Mammary microvascular endothelial cell (primary cell): ENCODE measurements around the gene FIZ1. TPM values are rescaled to one million over a fixed set of nuclear protein-coding genes. Genes with fewer than 3 reads are reported as not detected.

Experiments used
- total RNA-seq: library from RNA; depleted of rRNA; stranded (reverse); fragments of >200 nt; gene quantifications from 2 replicates; pipeline ENCODE4 v1.2.3, GENCODE V29; 2015

The FIZ1 gene, protein sequence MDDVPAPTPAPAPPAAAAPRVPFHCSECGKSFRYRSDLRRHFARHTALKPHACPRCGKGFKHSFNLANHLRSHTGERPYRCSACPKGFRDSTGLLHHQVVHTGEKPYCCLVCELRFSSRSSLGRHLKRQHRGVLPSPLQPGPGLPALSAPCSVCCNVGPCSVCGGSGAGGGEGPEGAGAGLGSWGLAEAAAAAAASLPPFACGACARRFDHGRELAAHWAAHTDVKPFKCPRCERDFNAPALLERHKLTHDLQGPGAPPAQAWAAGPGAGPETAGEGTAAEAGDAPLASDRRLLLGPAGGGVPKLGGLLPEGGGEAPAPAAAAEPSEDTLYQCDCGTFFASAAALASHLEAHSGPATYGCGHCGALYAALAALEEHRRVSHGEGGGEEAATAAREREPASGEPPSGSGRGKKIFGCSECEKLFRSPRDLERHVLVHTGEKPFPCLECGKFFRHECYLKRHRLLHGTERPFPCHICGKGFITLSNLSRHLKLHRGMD
- total RNA-seq, result 3.1 and 6.0 TPM in 2 replicates

GRCh38 chr19:55599468-55599841, at the start of gene FIZ1:
Gene FIZ1, minus strand, starts transcription at chr19:55599517. Its CDS starts 1,652 bp downstream, at chr19:55597865.

DNA sequence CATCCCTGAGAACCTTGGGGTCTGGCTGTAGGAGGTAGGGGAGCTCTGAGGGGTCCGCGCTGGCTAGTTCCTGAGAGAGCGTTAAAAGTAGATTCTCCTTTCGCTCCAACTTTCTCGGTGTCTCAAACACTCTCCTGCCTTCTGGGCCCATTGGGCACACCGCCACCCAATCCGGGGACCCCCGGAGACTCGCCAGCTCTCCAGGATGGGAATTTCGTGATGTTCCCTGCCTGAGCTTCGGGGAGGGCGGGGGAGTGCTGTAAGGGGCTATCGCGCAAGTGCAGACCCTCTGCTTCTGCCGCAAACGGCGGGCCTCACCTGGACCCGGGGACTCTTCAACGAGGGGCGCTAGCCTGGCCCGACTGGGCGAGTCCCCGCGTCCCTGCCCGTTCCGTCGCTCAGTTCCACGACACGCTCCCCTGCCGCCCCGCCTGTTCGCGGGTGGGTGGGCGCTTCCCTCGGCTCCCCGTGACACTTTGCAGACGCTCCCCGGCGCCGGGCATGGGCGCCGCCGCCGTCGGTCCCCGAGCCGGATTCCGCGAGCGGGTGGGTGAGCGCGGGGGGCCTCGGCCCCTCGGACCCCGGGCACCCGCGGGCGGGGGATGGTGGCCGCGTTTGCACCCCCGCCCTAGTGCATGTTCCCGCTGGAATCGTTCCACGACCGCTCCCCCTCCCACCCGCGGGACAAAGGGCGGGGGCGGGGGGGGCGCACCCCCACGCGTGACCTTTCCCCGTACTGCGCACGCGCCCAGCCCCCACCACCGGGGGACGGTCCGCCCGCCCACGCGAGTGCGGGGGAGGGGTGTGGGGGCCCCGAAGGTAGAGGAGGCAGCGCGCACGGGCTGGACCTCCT, 48.6 kb upstream of the FIZ1 start, which contains the start of gene CCDC106:
CCDC106 (plus strand) TSS at position 481 of the 853 bp plus-strand sequence. CDS start 835 bp downstream, outside the sequence.

DNA sequence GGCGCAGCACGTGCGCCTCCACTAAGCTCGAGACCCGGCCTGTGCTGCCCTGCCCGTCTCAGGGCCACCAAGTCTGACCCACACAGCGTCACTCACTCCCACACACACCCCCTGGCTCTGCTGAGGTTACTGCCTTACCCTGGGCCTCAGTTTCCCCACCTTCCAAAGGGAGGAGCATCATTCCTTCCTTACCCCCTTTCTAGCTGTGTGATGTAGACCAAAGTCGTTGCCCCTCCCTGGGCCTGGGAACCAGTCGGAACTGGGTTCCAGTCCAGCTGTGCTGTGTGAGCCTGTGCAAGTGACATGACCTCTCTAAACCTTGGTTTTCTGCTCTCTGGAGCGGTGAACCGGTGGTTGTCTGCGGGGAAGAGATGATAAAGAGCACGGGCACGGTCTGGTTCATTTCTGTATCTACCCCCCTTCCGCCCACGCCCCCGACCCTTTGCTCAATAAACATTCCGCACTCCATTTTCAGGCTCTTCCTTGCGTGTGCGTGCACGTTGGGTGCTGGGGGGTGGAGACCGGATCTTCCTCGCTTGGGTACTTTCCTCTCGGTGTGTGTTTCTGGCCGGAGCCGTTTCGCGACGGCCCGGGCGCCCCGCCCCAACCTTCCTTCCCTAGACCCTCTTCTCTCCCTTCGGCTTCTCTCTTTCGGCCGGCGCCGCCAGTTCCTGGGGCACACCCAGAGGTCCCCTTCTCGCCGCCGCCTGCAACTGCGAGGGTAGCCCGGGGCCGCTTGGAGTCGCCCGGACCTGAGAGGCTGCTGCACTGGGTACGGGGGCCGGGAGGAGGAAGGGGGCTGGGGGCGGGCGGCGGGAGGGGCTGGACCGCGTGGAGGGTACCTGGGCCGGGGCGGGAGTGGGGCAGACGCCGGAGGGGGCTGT, 43.9 kb upstream of the FIZ1 start, which contains the start of gene ZNF581:
ZNF581 (plus strand) TSS at position 647 of the 884 bp plus-strand sequence. CDS start 923 bp downstream, outside the sequence.

DNA sequence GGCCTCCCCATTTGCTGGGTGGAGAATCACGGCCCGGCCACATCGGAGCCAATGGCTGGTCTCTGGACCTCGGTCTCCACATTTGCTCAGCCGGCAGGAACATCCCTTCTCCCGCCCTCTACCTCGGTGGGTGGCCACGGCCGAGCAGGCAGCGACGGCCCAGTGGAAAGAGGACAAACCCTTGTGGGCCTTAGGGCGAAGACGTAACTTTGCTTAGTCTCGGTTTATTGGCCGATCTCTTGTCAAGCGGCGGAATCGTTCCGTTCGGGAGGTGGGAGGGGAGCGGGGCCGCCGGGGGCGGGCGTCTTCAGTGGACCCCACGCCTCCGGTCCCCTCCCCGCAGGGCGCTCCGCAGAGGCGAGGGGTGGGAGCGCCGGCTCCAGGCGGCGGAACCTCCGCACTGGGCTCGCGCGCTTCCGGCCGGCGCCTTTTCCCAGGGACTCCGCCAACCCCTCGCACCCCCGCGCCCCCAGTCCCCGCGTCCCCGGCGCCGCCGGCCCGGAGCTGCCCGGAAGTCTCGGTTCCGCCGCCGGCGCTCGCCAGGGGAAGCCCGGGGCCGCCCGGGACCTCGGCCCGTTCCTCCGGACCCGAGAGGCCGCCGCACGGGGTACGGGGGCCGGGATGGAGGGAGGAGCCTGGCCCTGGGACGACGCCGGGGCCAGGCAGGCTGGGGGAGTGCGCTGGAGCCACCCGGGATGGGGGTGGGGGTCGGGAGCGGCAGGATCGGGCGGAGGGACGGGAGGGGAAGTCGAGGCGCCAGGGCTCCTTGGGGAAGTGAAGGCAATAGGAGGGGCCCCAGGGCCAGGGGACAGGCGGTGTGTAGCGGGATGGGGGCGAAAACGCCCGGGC, 41.5 kb upstream of the FIZ1 start, which contains the start of gene ZNF580:
ZNF580 (plus strand) TSS at position 426 of the 849 bp plus-strand sequence. CDS start 1,507 bp downstream, outside the sequence.

DNA sequence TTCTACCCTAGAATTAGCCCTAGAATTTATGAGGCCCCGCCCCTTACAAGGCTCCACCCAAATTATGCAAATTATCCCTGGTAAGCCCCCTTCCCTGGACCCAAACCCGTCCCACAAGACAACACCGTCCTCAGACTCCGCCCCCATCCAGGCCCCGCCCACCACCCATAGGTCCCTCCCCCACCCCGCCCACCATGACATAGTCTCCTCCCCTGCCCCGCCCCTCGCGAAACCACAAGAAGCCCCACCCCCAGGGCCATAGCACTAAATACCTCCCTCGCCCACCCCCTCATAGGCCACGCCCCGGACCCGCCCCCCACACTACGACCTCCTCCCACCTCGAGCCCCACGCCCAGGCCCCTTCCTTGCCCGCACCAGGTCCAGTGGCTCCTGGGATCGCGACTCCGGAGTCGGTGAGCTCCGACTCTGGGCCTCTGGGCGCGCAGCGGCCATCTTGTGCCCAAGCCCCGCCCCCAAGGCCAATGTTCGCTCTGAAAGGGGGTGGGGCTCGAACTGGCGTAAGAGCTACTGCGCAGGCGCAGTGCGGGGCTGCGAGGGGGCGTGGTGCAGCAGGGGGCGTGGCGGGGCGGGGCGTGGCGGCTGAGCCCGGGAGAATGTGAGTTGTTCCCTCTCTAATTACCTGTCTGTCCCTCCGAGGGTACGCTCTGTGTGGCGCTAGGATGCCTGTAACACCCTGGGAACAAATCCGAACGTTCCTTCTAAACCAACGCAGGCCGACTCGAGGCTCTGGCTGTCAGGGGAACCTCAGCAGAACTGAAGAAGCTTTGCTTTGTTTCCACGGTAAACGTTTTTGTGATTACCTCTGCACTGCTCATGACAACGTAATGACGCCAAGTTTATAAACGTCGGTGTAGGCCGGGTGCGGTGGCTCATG, 25.0 kb upstream of the FIZ1 start, which contains the start of gene ZNF784:
ZNF784 (minus strand) TSS at position 458 of the 895 bp plus-strand sequence; CDS start at position 453, 5 bp downstream.

DNA sequence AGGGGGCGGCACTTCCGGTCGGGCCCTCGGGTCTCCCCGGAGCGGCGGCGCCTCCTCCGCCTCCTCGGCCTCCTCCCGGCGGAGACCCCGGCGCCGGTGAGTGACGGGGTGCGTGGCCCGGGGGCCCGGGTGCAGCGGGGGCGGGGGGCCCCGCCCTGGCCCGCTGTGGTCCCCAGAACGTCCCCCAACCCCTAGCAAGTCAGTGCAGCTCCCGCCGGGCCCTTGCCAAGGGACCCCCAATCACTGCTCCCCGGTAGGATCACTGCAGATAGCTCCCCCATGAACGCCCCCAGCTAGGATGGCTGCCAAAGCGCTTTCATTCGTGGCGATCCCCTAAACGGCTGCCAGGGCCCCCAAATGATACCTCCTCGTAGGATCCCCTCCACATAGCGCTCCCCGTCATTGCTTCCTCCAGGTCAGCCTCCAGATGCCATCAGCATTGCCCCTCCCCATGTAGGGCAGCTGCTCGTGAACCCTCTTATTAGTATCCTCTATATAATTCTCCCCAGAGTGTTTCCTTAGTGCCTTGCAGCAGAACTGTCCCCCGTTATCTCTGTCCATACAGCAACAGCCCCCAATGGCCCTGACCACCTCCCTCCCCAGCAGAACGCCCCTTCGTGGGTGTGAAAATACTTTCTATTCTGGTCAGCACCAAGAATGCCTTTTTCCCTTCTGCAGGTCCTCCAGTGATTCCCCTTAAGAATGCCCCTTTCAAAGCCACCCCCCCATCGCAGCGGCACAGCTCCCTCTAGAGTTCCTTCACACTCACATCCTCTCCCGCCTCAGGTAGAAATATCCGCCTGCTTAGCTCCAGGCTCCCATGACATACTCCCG, 6.5 kb upstream of the FIZ1 start, which contains the start of gene ZNF865:
ZNF865 (plus strand) TSS at position 11 of the 834 bp plus-strand sequence. CDS start 7,972 bp downstream, outside the sequence.

GRCh38 chr19:55599842-55600661, 735 bp upstream of the FIZ1 start, which contains the start of gene ZNF524:
Gene ZNF524, plus strand, starts transcription at chr19:55600288. Its CDS starts 1,825 bp downstream, at chr19:55602113.

GRCh38 chr19:55580628-55581144, 18.6 kb downstream of the FIZ1 start, which contains the start of gene ZNF579:
Gene ZNF579, minus strand, starts transcription at chr19:55580848. Its CDS starts 1,209 bp downstream, at chr19:55579639.

GRCh38 chr19:55545443-55545842, 53.9 kb downstream of the FIZ1 start, which contains the start of gene SBK3:
Gene SBK3, minus strand, starts transcription at chr19:55545543. Its CDS starts 0 bp downstream, at chr19:55545543.

Other genes starting within 250 kb of the FIZ1 start
- not detected in 2 replicates for gene COX6B2, start 244.8 kb downstream of the FIZ1 start, total RNA-seq
- not detected in 2 replicates for gene GARIN5B, start 236.3 kb downstream of the FIZ1 start, total RNA-seq
- not detected in 2 replicates for gene IL11, start 229.1 kb downstream of the FIZ1 start, total RNA-seq
- not detected in 2 replicates for gene TMEM190, start 222.7 kb downstream of the FIZ1 start, total RNA-seq
- gene TMEM238, start 215.2 kb downstream of the FIZ1 start, total RNA-seq, result not detected in 2 replicates
- gene RPL28, start 213.6 kb downstream of the FIZ1 start, total RNA-seq, result 251 and 353 TPM in 2 replicates
- 153 and 158 TPM in 2 replicates for gene UBE2S, start 191.7 kb downstream of the FIZ1 start, total RNA-seq
- not detected in 2 replicates for gene SHISA7, start 156.2 kb downstream of the FIZ1 start, total RNA-seq
- 73.3 and 78.3 TPM in 2 replicates for gene ISOC2, start 137.9 kb downstream of the FIZ1 start, total RNA-seq
- gene C19orf85, start 134.8 kb downstream of the FIZ1 start, total RNA-seq, result not detected in 2 replicates
- gene ZNF628, start 122.9 kb downstream of the FIZ1 start, total RNA-seq, result 3.9 and 8.3 TPM in 2 replicates
- 15.4 and 16.5 TPM in 2 replicates for gene NAT14, start 114.3 kb downstream of the FIZ1 start, total RNA-seq
- 0.27 and 0.74 TPM in 2 replicates for gene SSC5D, start 111.1 kb downstream of the FIZ1 start, total RNA-seq
- not detected in 2 replicates for gene SBK2, start 62.4 kb downstream of the FIZ1 start, total RNA-seq
- gene SBK3, start 54.0 kb downstream of the FIZ1 start, total RNA-seq, result 0.27 and 0.39 TPM in 2 replicates
- gene ZNF579, start 18.7 kb downstream of the FIZ1 start, total RNA-seq, result 4.7 and 6.4 TPM in 2 replicates
- gene ZNF524, start 771 bp upstream of the FIZ1 start, total RNA-seq, result 21.8 and 29.8 TPM in 2 replicates
- gene ZNF865, start 6.1 kb upstream of the FIZ1 start, total RNA-seq, result 1.8 and 2.7 TPM in 2 replicates
- gene ZNF784, start 25.0 kb upstream of the FIZ1 start, total RNA-seq, result 4.5 and 5.0 TPM in 2 replicates
- gene ZNF580, start 41.5 kb upstream of the FIZ1 start, total RNA-seq, result 6.5 and 11.2 TPM in 2 replicates
- 18.2 and 18.9 TPM in 2 replicates for gene ZNF581, start 44.1 kb upstream of the FIZ1 start, total RNA-seq
- 10.7 and 11.7 TPM in 2 replicates for gene CCDC106, start 48.7 kb upstream of the FIZ1 start, total RNA-seq
- gene U2AF2, start 55.5 kb upstream of the FIZ1 start, total RNA-seq, result 161 and 178 TPM in 2 replicates
- gene EPN1, start 75.7 kb upstream of the FIZ1 start, total RNA-seq, result 106 and 120 TPM in 2 replicates
- gene NLRP9, start 138.9 kb upstream of the FIZ1 start, total RNA-seq, result not detected in 2 replicates
- gene RFPL4A, start 159.6 kb upstream of the FIZ1 start, total RNA-seq, result 1.8 TPM in 1 of 2 replicates, not detected in the other
- gene RFPL4AL1, start 169.6 kb upstream of the FIZ1 start, total RNA-seq, result not detected in 2 replicates
- gene NLRP11, start 232.5 kb upstream of the FIZ1 start, total RNA-seq, result not detected in 2 replicates
- not detected in 2 replicates for gene NLRP4, start 237.0 kb upstream of the FIZ1 start, total RNA-seq